Measurements from ENCODE around the gene KCTD11. TPM values are rescaled to one million over a fixed set of nuclear protein-coding genes. Genes with fewer than 3 reads are reported as not detected.

KCTD11 gene
- total RNA-seq, 1 experiment from 2014 or later = 11.0 TPM

- ChIA-PET CTCF (no interaction called here), POLR2A (no interaction called here)
- H3K9me3 ChIP-seq (ENCODE audit: control insufficient read depth, insufficient read depth, low read depth, low read length) = peaks cover 3% of the 10 kb centered on the region; the same call in 1 of the 2 replicates
- DNase-seq (ENCODE audit: low read depth, low spot score) (no peak), ATAC-seq (0 out of 2 replicates have a peak, but pooled peaks have one; percentile 28)
- intact Hi-C loops (cut with micrococcal nuclease; ENCODE audit: unreplicated experiment) = no loop called here
- H3K4me3 ChIP-seq (ENCODE audit: low read depth in 2 of 2, low read length in 2 of 2) = peak overlapping the region; percentile 51 to 63
- no peaks in the 10 kb centered on the region for H3K27me3 ChIP-seq (ENCODE audit: control insufficient read depth, insufficient read depth, low read length)
- in situ Hi-C loops (cut with HindIII; ENCODE audit: low pct_unique_long_range_greater_than_20kb, low sequenced_read_pairs) = no loop called here
- no peaks in the 10 kb centered on the region for H3K4me1 ChIP-seq (ENCODE audit: control insufficient read depth, insufficient read depth, low read length)
- H3K27ac ChIP-seq (ENCODE audit: low read length) = peak overlapping the region; percentile 68
- peaks cover 2% of the 10 kb centered on the region; the same call in 1 of the 2 replicates for H3K36me3 ChIP-seq (ENCODE audit: control insufficient read depth, insufficient read depth, low read length)
- TF ChIP-seq TCF7L2 (IDR thresholded peaks at IDR 0.05; ENCODE audit: low read depth, low read length) = no peak
- BruUV-seq (replicated peaks) = no TSS peak
Observed at GRCh38 chr17:7380321-7380720, 28.4 kb downstream of the KCTD11 start.

DNA sequence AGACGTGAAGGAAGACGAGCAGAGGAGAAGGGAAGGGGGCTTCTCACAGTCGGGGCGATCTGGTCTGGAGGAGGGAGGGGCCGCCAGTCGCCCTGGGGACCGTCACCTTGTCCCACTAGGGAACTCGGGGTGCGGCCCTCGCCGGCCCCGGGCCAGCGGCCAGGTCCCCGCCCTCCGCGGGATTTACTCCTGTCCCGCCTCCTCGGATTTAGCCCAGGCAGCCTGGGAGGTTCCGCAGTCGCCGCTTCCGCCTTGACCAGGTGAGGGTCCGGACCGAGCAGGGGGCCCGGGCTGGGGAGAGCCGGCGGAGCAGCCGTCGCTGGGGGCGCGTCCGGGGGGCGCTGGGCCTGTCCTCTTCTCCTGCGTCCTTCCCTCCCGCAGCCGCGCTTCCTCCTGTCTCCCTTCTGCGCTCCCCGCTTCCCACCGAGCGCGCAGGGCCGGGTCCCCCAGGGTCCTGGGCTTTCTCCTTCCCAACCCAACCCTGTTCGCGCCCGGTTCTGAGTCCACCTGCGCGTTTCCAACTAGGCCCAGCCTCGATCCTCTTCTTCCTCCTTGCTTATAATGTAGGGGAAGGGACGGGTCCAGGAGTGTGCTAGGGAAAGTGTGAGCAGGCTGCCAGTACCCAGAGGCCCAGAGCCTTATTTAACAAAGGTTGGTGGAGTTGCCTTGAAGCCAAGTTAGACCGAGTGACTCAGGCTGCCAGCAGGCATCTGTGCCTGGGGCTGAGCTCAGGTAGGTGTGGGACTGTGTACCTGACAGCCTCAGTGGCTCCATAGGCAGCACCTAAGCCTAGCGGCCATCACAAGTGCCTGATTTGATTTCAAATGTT lies 29.1 kb downstream of the KCTD11 start, which contains the start of gene TNK1:
Gene TNK1 (plus strand): TSS at position 235 of the 829 bp plus-strand sequence. CDS start 1,838 bp downstream, outside the sequence.
- peak; percentile 83 for ATAC-seq

More for the DNA sequence above, 29.1 kb downstream of the KCTD11 start, which contains the start of gene TNK1:
- H3K36me3 ChIP-seq (ENCODE audit: control insufficient read depth, insufficient read depth, low read length) = peaks cover 2% of the 10 kb centered on the region; the same call in 1 of the 2 replicates
- no peak for DNase-seq (ENCODE audit: low read depth, low spot score)
- intact Hi-C loops (cut with micrococcal nuclease; ENCODE audit: unreplicated experiment) (no loop called here), in situ Hi-C loops (cut with HindIII; ENCODE audit: low pct_unique_long_range_greater_than_20kb, low sequenced_read_pairs) (no loop called here)
- BruUV-seq (replicated peaks) = no TSS peak
- ChIA-PET POLR2A (no interaction called here), CTCF (no interaction called here)
- H3K27ac ChIP-seq (ENCODE audit: low read length) = peak within 1 kb of the TSS; percentile 68
- TF ChIP-seq, protein P1, sequence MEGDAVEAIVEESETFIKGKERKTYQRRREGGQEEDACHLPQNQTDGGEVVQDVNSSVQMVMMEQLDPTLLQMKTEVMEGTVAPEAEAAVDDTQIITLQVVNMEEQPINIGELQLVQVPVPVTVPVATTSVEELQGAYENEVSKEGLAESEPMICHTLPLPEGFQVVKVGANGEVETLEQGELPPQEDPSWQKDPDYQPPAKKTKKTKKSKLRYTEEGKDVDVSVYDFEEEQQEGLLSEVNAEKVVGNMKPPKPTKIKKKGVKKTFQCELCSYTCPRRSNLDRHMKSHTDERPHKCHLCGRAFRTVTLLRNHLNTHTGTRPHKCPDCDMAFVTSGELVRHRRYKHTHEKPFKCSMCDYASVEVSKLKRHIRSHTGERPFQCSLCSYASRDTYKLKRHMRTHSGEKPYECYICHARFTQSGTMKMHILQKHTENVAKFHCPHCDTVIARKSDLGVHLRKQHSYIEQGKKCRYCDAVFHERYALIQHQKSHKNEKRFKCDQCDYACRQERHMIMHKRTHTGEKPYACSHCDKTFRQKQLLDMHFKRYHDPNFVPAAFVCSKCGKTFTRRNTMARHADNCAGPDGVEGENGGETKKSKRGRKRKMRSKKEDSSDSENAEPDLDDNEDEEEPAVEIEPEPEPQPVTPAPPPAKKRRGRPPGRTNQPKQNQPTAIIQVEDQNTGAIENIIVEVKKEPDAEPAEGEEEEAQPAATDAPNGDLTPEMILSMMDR (IDR thresholded peaks at IDR 0.05) = no peak
- no peak for TF ChIP-seq TCF7L2 (IDR thresholded peaks at IDR 0.05; ENCODE audit: low read depth, low read length)
- TF ChIP-seq SIN3A (IDR thresholded peaks at IDR 0.05; ENCODE audit: borderline replicate concordance, insufficient read depth, low read depth, low read length) = no peak
- no peak for TF ChIP-seq REST (IDR thresholded peaks at IDR 0.05; ENCODE audit: insufficient read depth in 1 of 2, low read depth in 2 of 2, low read length in 1 of 2)
- TF ChIP-seq POLR2AphosphoS5 (IDR thresholded peaks at IDR 0.05; ENCODE audit: low read depth, low read length) = no peak
- H3K4me1 ChIP-seq (ENCODE audit: control insufficient read depth, insufficient read depth, low read length) = no peaks in the 10 kb centered on the region
- peak within 1 kb of the TSS; percentile 51 to 63 for H3K4me3 ChIP-seq (ENCODE audit: low read depth in 2 of 2, low read length in 2 of 2)
- H3K27me3 ChIP-seq (ENCODE audit: control insufficient read depth, insufficient read depth, low read length) = no peaks in the 10 kb centered on the region
- H3K9me3 ChIP-seq (ENCODE audit: control insufficient read depth, insufficient read depth, low read depth, low read length) = peaks cover 3% of the 10 kb centered on the region; the same call in 1 of the 2 replicates
